ENCODE measurements around the gene PTPRA. TPM values are rescaled to one million over a fixed set of nuclear protein-coding genes. Genes with fewer than 3 reads are reported as not detected.

The PTPRA gene
- total and polyA plus RNA-seq, 10 of the 15 experiments (the other 5 are each of a cell fraction or from before 2014, with no cell fraction given): 3.9 to 62.1 (median 34.6) TPM

- FAIRE-seq: no peak
- Histone ChIP-seq H3K9ac (ENCODE audit: control insufficient read depth, insufficient read depth, low read length) (no peak overlapping the region), H3K4me3 (no peak overlapping the region), H3K4me2 (ENCODE audit: control insufficient read depth, insufficient read depth) (no peak overlapping the region), H4K20me1 (ENCODE audit: control insufficient read depth, insufficient read depth) (no peaks in the 10 kb centered on the region; the same call in 1 of the 2 replicates), H3K36me3 (ENCODE audit: control insufficient read depth in 2 of 2, insufficient read depth in 2 of 2, low read length in 1 of 2) (no peaks in the 10 kb centered on the region), H2AFZ (ENCODE audit: control insufficient read depth, low read depth, low read length) (no peak overlapping the region), H3K79me2 (ENCODE audit: control insufficient read depth, insufficient read depth, low read length) (no peaks in the 10 kb centered on the region; the same call in none of the 2 replicates), H3K27me3 (replicated peaks in 1 of 2; ENCODE audit: control insufficient read depth in 2 of 2, insufficient read depth in 2 of 2, low read length in 1 of 2) (no peaks in the 10 kb centered on the region), H3K27ac (ENCODE audit: control insufficient read depth, insufficient read depth) (no peak overlapping the region), H3K9me3 (replicated peaks; ENCODE audit: control insufficient read depth, insufficient read depth, low read length) (no peaks in the 10 kb centered on the region), H3K4me1 (ENCODE audit: control insufficient read depth, insufficient read depth, low read length) (no peaks in the 10 kb centered on the region)
- in situ Hi-C loops (cut with MboI) (no loop called here), intact Hi-C loops (cut with micrococcal nuclease; ENCODE audit: unreplicated experiment) (no loop called here)
- no TSS peak for BruUV-seq (replicated peaks)
- SMC1A ChIA-PET (ENCODE audit: uncharacterized antibody, unreplicated experiment): interaction anchor here (1.0 to 2.4 kb wide), 5 partner anchors 10 to 84 kb away, joined by 3 to 6 read pairs (median 3); no protein-coding TSS in a partner anchor
- POLR2A ChIA-PET: interaction anchor here (1.3 kb wide), 1 partner anchor 10 kb away, joined by 5 read pairs; no protein-coding TSS in a partner anchor
- ATAC-seq: no peak
- RAD21 ChIA-PET (ENCODE audit: unreplicated experiment): no interaction called here
- CTCF ChIA-PET: interaction anchor here (0.7 to 1.6 kb wide), 2 partner anchors 10 to 34 kb away, joined by 3 to 4 read pairs; no protein-coding TSS in a partner anchor
- DNase-seq (ENCODE audit: low read depth, low spot score): no peak
- TF ChIP-seq, protein P1, sequence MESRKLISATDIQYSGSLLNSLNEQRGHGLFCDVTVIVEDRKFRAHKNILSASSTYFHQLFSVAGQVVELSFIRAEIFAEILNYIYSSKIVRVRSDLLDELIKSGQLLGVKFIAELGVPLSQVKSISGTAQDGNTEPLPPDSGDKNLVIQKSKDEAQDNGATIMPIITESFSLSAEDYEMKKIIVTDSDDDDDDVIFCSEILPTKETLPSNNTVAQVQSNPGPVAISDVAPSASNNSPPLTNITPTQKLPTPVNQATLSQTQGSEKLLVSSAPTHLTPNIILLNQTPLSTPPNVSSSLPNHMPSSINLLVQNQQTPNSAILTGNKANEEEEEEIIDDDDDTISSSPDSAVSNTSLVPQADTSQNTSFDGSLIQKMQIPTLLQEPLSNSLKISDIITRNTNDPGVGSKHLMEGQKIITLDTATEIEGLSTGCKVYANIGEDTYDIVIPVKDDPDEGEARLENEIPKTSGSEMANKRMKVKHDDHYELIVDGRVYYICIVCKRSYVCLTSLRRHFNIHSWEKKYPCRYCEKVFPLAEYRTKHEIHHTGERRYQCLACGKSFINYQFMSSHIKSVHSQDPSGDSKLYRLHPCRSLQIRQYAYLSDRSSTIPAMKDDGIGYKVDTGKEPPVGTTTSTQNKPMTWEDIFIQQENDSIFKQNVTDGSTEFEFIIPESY (IDR thresholded peaks at IDR 0.05): no peak
- TF ChIP-seq IRF4 (IDR thresholded peaks at IDR 0.05; ENCODE audit: low read depth, low read length): no peak
- TF ChIP-seq RELA (IDR thresholded peaks at IDR 0.05; ENCODE audit: borderline replicate concordance, partially characterized antibody): no peak
- no peak for TF ChIP-seq TAF1 (IDR thresholded peaks at IDR 0.05; ENCODE audit: borderline replicate concordance, low read depth, low read length)
- no peak for TF ChIP-seq CREM (IDR thresholded peaks at IDR 0.05; ENCODE audit: low read depth)
- no peak for TF ChIP-seq SP1 (IDR thresholded peaks at IDR 0.05; ENCODE audit: low read depth, low read length)
- no peak for TF ChIP-seq ZNF24 (IDR thresholded peaks at IDR 0.05)
- TF ChIP-seq EGR1 (IDR thresholded peaks at IDR 0.05; ENCODE audit: borderline replicate concordance in 1 of 2, low read depth in 2 of 2, low read length in 2 of 2): no peak
- TF ChIP-seq TCF7 (IDR thresholded peaks at IDR 0.05; ENCODE audit: borderline replicate concordance): no peak
- no peak for TF ChIP-seq CBFB (IDR thresholded peaks at IDR 0.05; ENCODE audit: low read depth)
- TF ChIP-seq, protein P2, sequence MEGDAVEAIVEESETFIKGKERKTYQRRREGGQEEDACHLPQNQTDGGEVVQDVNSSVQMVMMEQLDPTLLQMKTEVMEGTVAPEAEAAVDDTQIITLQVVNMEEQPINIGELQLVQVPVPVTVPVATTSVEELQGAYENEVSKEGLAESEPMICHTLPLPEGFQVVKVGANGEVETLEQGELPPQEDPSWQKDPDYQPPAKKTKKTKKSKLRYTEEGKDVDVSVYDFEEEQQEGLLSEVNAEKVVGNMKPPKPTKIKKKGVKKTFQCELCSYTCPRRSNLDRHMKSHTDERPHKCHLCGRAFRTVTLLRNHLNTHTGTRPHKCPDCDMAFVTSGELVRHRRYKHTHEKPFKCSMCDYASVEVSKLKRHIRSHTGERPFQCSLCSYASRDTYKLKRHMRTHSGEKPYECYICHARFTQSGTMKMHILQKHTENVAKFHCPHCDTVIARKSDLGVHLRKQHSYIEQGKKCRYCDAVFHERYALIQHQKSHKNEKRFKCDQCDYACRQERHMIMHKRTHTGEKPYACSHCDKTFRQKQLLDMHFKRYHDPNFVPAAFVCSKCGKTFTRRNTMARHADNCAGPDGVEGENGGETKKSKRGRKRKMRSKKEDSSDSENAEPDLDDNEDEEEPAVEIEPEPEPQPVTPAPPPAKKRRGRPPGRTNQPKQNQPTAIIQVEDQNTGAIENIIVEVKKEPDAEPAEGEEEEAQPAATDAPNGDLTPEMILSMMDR (IDR thresholded peaks at IDR 0.05 in 2 of 3, conservative IDR thresholded peaks at IDR 0.05 in 1 of 3; ENCODE audit: control insufficient read depth in 2 of 3, extremely low read depth in 1 of 3, insufficient read depth in 1 of 3, low read depth in 3 of 3, low read length in 3 of 3): no peak
- no peak for TF ChIP-seq RAD51 (IDR thresholded peaks at IDR 0.05)
- TF ChIP-seq, protein P3, sequence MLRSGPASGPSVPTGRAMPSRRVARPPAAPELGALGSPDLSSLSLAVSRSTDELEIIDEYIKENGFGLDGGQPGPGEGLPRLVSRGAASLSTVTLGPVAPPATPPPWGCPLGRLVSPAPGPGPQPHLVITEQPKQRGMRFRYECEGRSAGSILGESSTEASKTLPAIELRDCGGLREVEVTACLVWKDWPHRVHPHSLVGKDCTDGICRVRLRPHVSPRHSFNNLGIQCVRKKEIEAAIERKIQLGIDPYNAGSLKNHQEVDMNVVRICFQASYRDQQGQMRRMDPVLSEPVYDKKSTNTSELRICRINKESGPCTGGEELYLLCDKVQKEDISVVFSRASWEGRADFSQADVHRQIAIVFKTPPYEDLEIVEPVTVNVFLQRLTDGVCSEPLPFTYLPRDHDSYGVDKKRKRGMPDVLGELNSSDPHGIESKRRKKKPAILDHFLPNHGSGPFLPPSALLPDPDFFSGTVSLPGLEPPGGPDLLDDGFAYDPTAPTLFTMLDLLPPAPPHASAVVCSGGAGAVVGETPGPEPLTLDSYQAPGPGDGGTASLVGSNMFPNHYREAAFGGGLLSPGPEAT (IDR thresholded peaks at IDR 0.05; ENCODE audit: low read depth): no peak
- no peak for TF ChIP-seq EZH2 (IDR thresholded peaks at IDR 0.05; ENCODE audit: borderline replicate concordance, control insufficient read depth, low read depth, low read length)
- TF ChIP-seq POU2F2 (IDR thresholded peaks at IDR 0.05; ENCODE audit: borderline replicate concordance, low read depth, low read length): no peak
- TF ChIP-seq CHD2 (IDR thresholded peaks at IDR 0.05; ENCODE audit: borderline replicate concordance, low read depth, low read length): no peak
- no peak for TF ChIP-seq ZZZ3 (IDR thresholded peaks at IDR 0.05; ENCODE audit: control insufficient read depth, insufficient read length, low read depth)
- no peak for TF ChIP-seq BACH1 (IDR thresholded peaks at IDR 0.05; ENCODE audit: borderline replicate concordance)
- no peak for TF ChIP-seq KLF5 (IDR thresholded peaks at IDR 0.05; ENCODE audit: partially characterized antibody)
- TF ChIP-seq, protein P4, sequence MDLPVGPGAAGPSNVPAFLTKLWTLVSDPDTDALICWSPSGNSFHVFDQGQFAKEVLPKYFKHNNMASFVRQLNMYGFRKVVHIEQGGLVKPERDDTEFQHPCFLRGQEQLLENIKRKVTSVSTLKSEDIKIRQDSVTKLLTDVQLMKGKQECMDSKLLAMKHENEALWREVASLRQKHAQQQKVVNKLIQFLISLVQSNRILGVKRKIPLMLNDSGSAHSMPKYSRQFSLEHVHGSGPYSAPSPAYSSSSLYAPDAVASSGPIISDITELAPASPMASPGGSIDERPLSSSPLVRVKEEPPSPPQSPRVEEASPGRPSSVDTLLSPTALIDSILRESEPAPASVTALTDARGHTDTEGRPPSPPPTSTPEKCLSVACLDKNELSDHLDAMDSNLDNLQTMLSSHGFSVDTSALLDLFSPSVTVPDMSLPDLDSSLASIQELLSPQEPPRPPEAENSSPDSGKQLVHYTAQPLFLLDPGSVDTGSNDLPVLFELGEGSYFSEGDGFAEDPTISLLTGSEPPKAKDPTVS (IDR thresholded peaks at IDR 0.05; ENCODE audit: low read depth, low read length): no peak
Observed at GRCh38 chr20:2917266-2917665, 44.0 kb downstream of the PTPRA start.
